MM.1S (cell line): ENCODE measurements around the gene FAM241A.

Experiments
- DNase-seq: peaks from one replicate; pipeline ENCODE4 v3.0.0-alpha.2; 2015
- H2AFZ ChIP-seq: fragments of 300-600 bp; sonication (generic); 2 replicates; pipeline ENCODE4 v1.6.0; 2016; ENCODE audit warnings: antibody characterized with exemption, low read length
- H3F3A ChIP-seq: fragments of 300-600 bp; sonication (generic); 2 replicates; pipeline ENCODE4 v1.6.1; 2016; ENCODE audit warnings: mild to moderate bottlenecking, antibody characterized with exemption, low read length, moderate library complexity, mixed read lengths; ENCODE audit not compliant: insufficient read depth
- H3K27ac ChIP-seq: fragments of 300-600 bp; sonication (generic); 2 replicates; pipeline ENCODE4 v1.5.1; 2016; ENCODE audit warnings: mild to moderate bottlenecking, low read length
- H3K27me3 ChIP-seq: fragments of 300-600 bp; sonication (generic); replicated peaks from 2 replicates; pipeline ENCODE4 v1.6.0; 2016; ENCODE audit warnings: low read length; ENCODE audit not compliant: insufficient read depth
- H3K36me3 ChIP-seq: fragments of 300-600 bp; sonication (generic); replicated peaks from 2 replicates; pipeline ENCODE4 v1.6.1; 2016; ENCODE audit warnings: mild to moderate bottlenecking, low read length, mixed read lengths; ENCODE audit not compliant: insufficient read depth
- H3K4me1 ChIP-seq: fragments of 300-600 bp; sonication (generic); 2 replicates; pipeline ENCODE4 v1.6.1; 2016; ENCODE audit warnings: low read length, mixed read lengths
- H3K4me2 ChIP-seq: fragments of 300-600 bp; sonication (generic); 2 replicates; pipeline ENCODE4 v1.6.0; 2016; ENCODE audit warnings: low read depth, low read length
- H3K4me3 ChIP-seq: fragments of 300-600 bp; sonication (generic); 2 replicates; pipeline ENCODE4 v1.5.1; 2016; ENCODE audit warnings: low read length, mixed read lengths
- H3K79me2 ChIP-seq: fragments of 300-600 bp; sonication (generic); 2 replicates; pipeline ENCODE4 v1.6.1; 2016; ENCODE audit warnings: mixed run types, low read length, mixed read lengths
- H3K9ac ChIP-seq: fragments of 300-600 bp; sonication (generic); 2 replicates; pipeline ENCODE4 v1.6.1; 2016; ENCODE audit warnings: low read length, mixed read lengths
- H3K9me2 ChIP-seq: fragments of 300-600 bp; sonication (generic); replicated peaks from 2 replicates; pipeline ENCODE4 v1.6.1; 2016; ENCODE audit warnings: mild to moderate bottlenecking, low read length, mixed read lengths; ENCODE audit not compliant: insufficient read depth
- H3K9me3 ChIP-seq: fragments of 300-600 bp; sonication (generic); replicated peaks from 2 replicates; pipeline ENCODE4 v1.6.1; 2016; ENCODE audit warnings: mild to moderate bottlenecking, low read length, mixed read lengths; ENCODE audit not compliant: insufficient read depth
- H4K20me1 ChIP-seq: fragments of 300-600 bp; sonication (generic); 2 replicates; pipeline ENCODE4 v1.6.1; 2016; ENCODE audit warnings: mild to moderate bottlenecking, low read length, moderate library complexity, mixed read lengths; ENCODE audit not compliant: insufficient read depth
- CTCF ChIP-seq: fragments of 300-600 bp; sonication (generic); IDR thresholded peaks from 2 replicates; pipeline ENCODE4 v1.5.1; 2016; ENCODE audit warnings: antibody characterized with exemption, low read length, mixed read lengths
- EZH2 ChIP-seq: fragments of 300-600 bp; sonication (generic); optimal IDR thresholded peaks from 2 replicates; pipeline ENCODE3; 2017; ENCODE audit warnings: low read depth, mild to moderate bottlenecking, antibody characterized with exemption, low read length, mixed read lengths
- EZH2phosphoT487 ChIP-seq: fragments of 300-600 bp; sonication (generic); IDR thresholded peaks from 2 replicates; pipeline ENCODE4 v1.6.1; 2018; ENCODE audit warnings: antibody characterized with exemption, low read length

The FAM241A gene

GRCh38 chr4:112213091-112213490 lies 67.8 kb downstream of the FAM241A start:
- H3K4me3 ChIP-seq, result no peak overlapping the region
- H3K9me2 ChIP-seq, result no peaks in the 10 kb centered on the region
- peak; percentile 33 for DNase-seq

GRCh38 chr4:112213856-112214255 lies 68.6 kb downstream of the FAM241A start:
- Histone ChIP-seq H3K4me3 (no peak overlapping the region), H3K79me2 (no peaks in the 10 kb centered on the region), H3K27ac (no peak overlapping the region), H3F3A (no peaks in the 10 kb centered on the region), H3K27me3 (no peaks in the 10 kb centered on the region), H3K36me3 (no peaks in the 10 kb centered on the region), H3K4me2 (peak overlapping the region; percentile 30; the same call in 1 of the 2 replicates), H4K20me1 (no peaks in the 10 kb centered on the region), H2AFZ (no peak overlapping the region; the same call in 1 of the 2 replicates), H3K9me3 (no peaks in the 10 kb centered on the region), H3K9me2 (no peaks in the 10 kb centered on the region), H3K4me1 (peaks cover 19% of the 10 kb centered on the region), H3K9ac (no peak overlapping the region)
- no peak for TF ChIP-seq EZH2
- TF ChIP-seq CTCF, result no peak
- TF ChIP-seq EZH2phosphoT487, result no peak
- DNase-seq, result no peak

More at GRCh38 chr4:112213091-112213490, 67.8 kb downstream of the FAM241A start:
- H2AFZ ChIP-seq, result no peak overlapping the region
- H4K20me1 ChIP-seq, result no peaks in the 10 kb centered on the region
- no peak overlapping the region for H3K9ac ChIP-seq
- no peaks in the 10 kb centered on the region for H3K27me3 ChIP-seq
- no peaks in the 10 kb centered on the region for H3K9me3 ChIP-seq
- H3F3A ChIP-seq, result no peaks in the 10 kb centered on the region
- no peak for TF ChIP-seq EZH2
- TF ChIP-seq EZH2phosphoT487, result no peak
- TF ChIP-seq CTCF, result no peak
- H3K27ac ChIP-seq, result no peak overlapping the region
- H3K4me1 ChIP-seq, result peaks cover 19% of the 10 kb centered on the region
- no peak overlapping the region for H3K4me2 ChIP-seq
- H3K36me3 ChIP-seq, result no peaks in the 10 kb centered on the region
- no peaks in the 10 kb centered on the region for H3K79me2 ChIP-seq

GRCh38 chr4:112214390-112215264 lies 69.4 kb downstream of the FAM241A start:
- H3K4me3 ChIP-seq, result no peak overlapping the region
- H3K4me2 ChIP-seq, result peak overlapping the region; percentile 30
- H3K4me1 ChIP-seq, result peaks cover 19% of the 10 kb centered on the region
- H3K79me2 ChIP-seq, result no peaks in the 10 kb centered on the region
- peak; percentile 19 for DNase-seq
- H3K27ac ChIP-seq, result no peak overlapping the region
- H3K27me3 ChIP-seq, result no peaks in the 10 kb centered on the region
- H3K9ac ChIP-seq, result peak overlapping the region; percentile 7; the same call in 1 of the 2 replicates
- no peaks in the 10 kb centered on the region for H3K36me3 ChIP-seq
- no peaks in the 10 kb centered on the region for H3K9me2 ChIP-seq
- H2AFZ ChIP-seq, result peak overlapping the region; percentile 33; the same call in 1 of the 2 replicates
- TF ChIP-seq EZH2phosphoT487 (no peak), CTCF (peak; percentile 33), EZH2 (no peak)
- H3K9me3 ChIP-seq, result no peaks in the 10 kb centered on the region
- H3F3A ChIP-seq, result no peaks in the 10 kb centered on the region
- H4K20me1 ChIP-seq, result no peaks in the 10 kb centered on the region
